GM19463 (cell line): ENCODE data around the gene HPX.
A peak's percentile ranks its signal among the peaks of the same experiment; 100 is the strongest.
"Not testable (repeated sequence)": the region's sequence is repeated elsewhere in the genome, so short reads cannot be mapped to it uniquely, and the experiment has no call there.

Source experiments
- ATAC-seq: cut with Tn5 transposase; IDR thresholded peaks from one replicate; pipeline ENCODE4 v1.9.1; 2021; ENCODE audit warnings: mild to moderate bottlenecking, moderate library complexity; ENCODE audit not compliant: unreplicated experiment

The HPX gene

DNA sequence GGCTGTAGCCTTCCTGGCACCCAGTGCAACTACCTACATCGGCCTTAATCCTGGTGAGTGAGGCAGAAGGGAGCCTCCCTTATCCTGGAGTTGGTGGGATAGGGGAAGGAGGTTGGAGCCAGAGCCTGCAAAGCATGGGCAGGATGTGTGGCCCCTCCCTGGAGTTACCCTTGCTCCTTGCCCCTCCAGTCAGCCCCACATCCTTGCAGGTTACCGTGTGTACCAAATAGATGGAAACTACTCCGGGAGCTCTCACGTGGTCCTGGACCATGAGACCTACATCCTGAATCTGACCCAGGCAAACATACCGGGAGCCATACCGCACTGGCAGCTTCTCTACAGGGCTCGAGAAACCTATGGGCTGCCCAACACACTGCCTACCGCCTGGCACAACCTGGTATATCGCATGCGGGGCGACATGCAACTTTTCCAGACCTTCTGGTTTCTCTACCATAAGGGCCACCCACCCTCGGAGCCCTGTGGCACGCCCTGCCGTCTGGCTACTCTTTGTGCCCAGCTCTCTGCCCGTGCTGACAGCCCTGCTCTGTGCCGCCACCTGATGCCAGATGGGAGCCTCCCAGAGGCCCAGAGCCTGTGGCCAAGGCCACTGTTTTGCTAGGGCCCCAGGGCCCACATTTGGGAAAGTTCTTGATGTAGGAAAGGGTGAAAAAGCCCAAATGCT is 46.7 kb downstream of the HPX start:
- no peak for ATAC-seq

DNA sequence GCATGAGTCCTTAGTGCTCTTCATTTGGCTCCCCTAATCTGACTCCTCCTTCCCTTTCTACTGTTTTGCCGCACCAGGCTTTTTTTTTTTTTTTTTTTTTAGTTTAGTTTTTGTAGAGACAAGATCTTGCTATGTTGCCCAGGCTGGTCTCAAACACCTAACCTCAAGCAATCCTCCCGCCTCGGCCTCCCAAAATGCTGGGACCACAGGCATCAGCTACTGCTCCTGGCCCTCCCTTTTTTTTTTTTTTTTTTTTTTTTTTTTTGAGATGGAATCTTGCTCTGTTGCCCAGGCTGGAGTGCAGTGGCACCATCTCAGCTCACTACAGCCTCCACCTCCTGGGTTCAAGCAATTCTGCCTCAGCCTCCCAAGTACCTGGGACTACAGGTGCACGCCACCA is 48.5 kb downstream of the HPX start:
- ATAC-seq = not testable (repeated sequence)

DNA sequence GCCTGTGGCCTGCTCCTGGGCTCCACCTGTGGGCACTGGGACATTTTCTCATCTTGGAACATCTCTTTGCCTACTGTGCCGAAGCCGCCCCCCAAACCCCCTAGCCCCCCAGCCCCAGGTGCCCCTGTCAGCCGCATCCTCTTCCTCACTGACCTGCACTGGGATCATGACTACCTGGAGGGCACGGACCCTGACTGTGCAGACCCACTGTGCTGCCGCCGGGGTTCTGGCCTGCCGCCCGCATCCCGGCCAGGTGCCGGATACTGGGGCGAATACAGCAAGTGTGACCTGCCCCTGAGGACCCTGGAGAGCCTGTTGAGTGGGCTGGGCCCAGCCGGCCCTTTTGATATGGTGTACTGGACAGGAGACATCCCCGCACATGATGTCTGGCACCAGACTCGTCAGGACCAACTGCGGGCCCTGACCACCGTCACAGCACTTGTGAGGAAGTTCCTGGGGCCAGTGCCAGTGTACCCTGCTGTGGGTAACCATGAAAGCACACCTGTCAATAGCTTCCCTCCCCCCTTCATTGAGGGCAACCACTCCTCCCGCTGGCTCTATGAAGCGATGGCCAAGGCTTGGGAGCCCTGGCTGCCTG is 49.2 kb downstream of the HPX start:
- ATAC-seq = no peak

DNA sequence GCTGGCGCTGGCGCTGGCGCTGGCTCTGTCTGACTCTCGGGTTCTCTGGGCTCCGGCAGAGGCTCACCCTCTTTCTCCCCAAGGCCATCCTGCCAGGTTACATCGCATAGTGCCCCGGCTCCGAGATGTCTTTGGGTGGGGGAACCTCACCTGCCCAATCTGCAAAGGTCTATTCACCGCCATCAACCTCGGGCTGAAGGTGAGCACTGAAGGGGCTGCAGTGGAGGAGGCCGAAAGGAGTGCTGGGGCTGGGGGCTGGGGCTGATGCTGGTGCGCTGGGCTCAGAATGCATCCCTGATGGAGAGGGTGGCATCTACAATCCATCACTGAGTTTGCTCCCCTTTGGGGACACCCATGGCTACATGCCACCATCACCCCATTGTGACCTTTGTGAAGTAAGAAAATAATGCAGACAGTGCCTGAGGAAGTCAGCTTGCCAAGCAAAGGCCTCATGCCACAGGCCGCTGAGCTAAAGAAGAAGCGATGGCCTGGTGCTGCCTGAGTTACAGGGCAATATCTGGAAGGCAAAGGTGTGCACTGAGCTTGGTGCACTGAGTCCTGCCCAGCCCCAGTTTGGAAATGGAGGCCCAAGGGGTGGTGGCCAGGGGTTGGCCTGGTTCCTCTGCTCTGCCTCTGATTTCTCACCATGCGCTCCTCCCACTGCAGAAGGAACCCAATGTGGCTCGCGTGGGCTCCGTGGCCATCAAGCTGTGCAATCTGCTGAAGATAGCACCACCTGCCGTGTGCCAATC is 49.9 kb downstream of the HPX start:
- no peak for ATAC-seq

DNA sequence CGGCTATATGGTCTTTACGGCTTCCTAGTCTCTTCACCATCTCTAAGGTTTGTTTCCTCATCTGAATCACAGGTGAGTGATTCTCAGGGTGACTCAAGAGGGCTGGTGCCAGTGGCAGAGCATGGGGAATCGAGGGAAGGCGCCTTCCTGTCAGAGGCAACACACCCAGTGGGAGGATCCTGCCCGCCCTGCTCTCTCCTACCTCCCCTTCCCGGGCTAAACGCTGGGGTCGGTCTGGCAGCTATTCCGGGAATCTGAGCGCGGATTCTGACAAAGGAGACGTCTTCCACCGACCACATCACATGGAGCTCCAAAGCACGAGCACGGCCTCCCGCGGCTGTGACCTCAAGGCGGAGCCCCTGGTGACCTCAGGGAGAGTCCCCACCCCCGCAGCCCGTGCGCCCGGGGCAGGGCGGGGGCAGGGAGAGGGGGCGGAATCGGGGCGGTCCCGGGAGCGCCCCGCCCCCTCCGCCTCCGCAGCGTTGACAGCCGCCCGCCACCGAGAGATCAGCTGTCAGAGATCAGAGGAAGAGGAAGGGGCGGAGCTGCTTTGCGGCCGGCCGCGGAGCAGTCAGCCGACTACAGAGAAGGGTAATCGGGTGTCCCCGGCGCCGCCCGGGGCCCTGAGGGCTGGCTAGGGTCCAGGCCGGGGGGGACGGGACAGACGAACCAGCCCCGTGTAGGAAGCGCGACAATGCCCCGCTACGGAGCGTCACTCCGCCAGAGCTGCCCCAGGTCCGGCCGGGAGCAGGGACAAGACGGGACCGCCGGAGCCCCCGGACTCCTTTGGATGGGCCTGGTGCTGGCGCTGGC is 50.7 kb downstream of the HPX start, which contains the start of gene SMPD1:
TSS of gene SMPD1 (plus strand) at position 570 of the 813 bp plus-strand sequence. CDS start at position 695, 125 bp downstream.
- ATAC-seq = peak; percentile 96

DNA sequence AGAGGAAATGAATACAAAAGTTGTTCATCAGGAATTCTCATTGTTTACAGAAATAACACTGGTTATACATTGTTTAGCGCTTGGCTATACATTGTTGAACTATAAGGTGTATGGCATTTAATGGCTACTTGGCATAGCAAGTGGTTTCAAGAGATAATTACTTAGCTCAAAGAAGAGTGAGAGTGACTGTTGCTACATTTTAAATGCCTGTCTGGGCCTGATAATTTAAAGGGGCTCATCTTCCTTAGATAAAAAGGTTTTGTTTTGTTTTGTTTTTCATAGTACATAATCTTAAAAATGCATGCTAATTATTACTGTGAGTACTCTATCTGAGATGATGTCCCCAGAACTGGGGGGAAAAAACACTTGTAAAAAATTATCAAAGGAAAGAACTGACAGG is 52.0 kb downstream of the HPX start:
- no peak for ATAC-seq

DNA sequence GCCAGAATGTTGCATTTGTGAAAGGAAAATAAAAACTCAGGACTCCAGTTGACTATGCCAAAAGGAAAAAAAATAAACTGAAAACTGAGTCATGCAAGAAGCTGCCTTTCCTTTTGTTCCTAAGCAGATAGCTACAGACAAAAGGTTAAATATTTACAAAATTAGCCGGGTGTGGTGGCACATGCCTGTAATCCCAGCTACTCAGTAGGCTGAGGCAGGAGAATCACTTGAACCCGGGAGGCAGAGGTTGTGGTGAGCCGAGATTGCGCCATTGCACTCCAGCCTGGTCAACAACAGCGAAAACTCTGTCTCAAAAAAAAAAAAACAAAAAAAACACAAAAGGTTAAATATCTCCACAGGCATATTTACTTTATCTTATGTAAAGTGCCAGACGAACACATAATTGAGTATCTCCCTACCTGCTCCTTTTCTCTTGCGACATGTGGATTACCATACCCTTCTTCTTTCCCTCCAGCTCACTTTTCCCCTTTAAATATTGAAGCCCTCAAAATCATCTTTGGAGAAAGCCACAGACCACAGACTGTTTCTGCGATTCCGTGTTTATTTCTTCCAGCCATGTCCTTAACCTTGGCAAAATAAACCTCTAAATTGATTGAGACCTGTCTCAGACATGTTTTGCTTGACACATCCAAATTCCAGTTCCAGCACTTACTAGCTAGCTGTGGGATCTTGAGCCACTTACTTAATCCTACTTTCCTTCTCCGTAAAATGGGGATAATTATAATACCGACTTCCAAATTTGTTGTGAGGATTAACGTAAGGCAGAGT is 52.8 kb downstream of the HPX start:
- ATAC-seq = no peak

DNA sequence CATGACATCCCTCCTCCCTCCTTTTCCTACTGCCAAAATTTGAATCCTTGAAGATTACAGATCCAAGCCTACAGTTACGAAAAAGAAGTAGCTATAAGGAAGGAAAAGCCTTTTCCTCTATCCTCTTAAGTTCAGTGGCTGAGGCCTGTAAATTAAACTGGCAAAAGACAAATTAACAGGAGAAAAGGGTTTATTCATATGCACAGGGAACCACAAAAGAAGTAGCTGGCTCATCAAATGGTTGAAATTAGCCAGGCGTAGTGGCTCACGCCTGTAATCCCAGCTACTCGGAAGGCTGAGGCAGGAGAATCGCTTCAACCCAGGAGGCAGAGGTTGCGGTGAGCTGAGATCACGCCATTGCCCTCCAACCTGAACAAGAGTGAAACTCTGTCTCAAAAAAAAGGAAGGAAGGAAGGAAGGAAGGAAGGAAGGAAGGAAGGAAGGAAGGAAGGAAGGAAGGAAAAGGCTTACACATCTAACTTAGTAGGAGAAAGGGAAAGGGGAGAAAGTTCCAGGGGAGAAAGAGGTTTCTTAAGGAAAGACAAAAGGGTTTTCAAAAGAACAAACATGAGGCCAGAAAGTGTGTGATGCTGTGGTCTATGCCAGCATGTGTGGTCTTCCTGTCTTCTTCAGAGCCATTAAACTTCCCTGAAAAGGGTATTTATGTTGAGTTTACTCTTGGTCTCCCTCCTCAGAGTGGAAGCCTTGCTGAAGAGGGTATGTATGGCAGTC is 55.6 kb downstream of the HPX start:
- no peak for ATAC-seq
